Activated CD8-positive, alpha-beta memory T cell treated with anti-CD3 and anti-CD28 coated beads, Interleukin-2, amount 50 U/mL, for 24 hours (primary cell): Measurements from ENCODE around the gene KREMEN2.

Source experiments
- DNase-seq: peaks from one replicate; pipeline ENCODE4 v3.0.0-alpha.2; 2020; ENCODE audit errors: extremely low read depth

Gene KREMEN2

DNA sequence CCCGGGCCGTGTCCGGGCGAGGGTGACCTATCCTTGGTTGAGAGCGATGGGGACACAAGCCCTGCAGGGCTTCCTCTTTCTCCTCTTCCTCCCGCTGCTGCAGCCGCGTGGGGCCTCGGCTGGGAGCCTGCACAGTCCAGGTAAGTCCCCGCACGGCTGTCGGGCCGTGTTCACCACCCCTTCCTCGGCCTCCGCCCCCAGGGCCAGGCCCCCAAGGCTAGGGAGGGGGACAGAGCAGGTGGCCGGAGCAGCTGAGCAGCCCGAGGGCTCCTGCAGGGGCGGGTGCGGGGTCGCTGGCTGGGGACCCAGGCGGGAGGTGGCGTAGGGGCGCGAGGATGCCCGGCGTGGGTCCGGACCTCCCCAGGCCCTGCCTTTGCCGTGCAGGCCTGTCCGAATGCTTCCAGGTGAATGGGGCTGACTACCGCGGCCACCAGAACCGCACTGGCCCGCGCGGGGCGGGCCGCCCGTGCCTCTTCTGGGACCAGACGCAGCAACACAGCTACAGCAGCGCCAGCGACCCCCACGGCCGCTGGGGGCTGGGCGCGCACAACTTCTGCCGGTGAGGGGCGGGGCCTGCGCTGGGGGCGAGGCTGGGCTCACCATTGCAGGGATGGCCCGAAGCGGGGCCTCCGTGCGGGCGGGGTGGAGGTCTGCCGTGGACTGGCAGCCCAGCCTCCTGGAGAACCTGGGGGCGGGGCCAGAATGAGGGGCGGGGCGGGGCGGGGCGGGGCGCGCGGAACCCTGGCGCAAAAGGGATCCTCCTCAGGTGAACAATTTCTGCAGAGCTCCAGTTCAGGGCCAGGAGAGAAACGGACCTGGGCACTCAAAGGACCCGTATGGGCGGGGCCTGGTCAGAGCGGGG lies 631 bp downstream of the KREMEN2 start:
- no peak for DNase-seq

DNA sequence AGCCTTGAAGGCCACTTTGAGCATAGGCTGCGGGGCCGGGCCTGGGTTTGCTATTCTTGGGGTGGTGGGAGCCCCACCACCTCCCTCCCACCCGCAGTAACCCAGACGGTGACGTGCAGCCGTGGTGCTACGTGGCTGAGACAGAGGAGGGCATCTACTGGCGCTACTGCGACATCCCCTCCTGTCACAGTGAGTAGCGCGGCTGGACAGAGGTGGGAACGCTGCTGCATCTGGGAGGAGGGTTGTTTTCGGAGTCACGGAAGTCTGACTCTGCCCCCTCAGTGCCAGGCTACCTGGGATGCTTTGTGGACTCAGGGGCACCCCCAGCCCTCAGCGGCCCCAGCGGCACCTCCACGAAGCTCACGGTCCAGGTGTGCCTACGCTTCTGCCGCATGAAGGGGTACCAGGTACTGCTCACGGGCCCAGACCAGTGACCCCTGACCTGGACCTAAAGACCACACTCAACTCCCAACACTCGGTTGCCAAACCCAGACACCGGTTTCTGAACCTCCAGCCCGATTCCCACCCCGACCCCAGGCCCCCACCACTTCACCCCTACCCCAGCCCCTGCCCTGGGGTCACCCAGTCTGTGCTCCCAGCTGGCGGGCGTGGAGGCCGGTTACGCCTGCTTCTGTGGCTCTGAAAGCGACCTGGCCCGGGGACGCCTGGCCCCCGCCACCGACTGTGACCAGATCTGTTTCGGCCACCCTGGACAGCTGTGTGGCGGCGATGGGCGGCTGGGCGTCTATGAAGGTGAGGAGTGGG lies 2.1 kb downstream of the KREMEN2 start:
- no peak for DNase-seq

DNA sequence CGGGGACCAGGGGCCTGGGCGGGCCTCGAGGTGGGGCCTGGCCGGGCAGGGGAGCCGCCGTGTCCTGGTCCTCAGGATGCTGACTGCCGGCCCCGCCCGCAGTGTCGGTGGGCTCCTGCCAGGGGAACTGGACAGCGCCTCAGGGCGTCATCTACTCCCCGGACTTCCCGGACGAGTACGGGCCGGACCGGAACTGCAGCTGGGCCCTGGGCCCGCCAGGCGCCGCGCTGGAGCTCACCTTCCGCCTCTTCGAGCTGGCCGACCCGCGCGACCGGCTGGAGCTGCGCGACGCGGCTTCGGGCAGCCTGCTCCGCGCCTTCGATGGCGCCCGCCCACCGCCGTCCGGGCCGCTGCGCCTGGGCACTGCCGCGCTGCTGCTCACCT lies 2.7 kb downstream of the KREMEN2 start:
- DNase-seq = no peak

DNA sequence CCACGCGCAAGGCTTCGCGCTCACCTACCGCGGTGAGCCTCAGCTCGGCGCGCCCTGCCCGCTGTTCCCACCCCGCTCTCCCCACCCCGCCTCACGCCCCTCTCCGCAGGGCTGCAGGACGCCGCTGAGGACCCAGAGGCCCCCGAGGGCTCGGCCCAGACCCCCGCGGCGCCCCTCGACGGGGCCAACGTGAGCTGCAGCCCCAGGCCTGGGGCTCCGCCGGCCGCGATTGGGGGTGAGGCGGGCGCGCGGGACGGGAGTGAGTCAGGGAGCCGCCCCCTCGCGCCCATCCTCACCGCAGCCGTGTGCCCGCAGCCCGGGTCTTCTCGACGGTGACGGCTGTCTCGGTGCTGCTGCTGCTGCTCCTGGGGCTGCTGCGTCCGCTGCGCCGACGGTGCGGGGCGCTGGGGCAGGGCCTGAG lies 3.1 kb downstream of the KREMEN2 start:
- DNase-seq = no peak

DNA sequence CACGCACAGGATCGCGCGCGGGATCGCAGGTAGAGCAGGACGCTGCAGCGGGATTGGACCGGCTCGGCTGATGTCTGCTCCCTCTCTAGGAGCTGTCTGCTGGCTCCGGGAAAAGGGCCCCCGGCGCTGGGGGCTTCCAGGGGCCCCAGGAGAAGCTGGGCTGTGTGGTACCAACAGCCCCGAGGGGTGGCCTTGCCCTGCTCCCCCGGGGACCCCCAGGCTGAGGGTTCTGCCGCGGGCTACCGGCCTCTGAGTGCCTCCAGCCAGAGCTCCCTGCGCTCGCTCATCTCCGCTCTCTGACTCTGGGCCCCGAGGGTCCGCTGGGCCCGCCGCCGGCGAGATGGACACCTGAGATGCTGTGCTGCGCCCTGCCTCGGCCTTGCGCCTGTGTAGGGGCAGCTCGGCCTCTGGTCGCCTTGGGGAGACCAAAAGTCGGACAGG lies 3.7 kb downstream of the KREMEN2 start:
- DNase-seq = no peak

DNA sequence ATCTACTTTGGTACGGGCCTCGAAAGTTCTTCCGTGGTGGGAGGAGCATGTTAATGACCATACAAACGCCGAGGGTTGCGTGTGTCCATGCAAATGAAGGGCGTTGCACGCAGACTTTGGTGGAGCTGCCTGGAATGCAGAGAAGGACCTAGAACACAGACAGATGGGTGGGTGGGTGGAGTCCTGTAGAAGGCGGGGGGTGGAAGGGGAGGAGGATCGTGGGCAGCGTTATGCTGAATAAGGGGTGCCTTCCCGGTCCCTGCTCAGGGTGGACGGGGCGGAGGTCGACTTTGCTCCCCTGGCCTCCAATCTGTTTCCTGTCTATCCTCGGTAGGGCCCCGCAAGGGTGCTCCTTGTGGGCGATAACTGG lies 4.3 kb downstream of the KREMEN2 start:
- DNase-seq = no peak

DNA sequence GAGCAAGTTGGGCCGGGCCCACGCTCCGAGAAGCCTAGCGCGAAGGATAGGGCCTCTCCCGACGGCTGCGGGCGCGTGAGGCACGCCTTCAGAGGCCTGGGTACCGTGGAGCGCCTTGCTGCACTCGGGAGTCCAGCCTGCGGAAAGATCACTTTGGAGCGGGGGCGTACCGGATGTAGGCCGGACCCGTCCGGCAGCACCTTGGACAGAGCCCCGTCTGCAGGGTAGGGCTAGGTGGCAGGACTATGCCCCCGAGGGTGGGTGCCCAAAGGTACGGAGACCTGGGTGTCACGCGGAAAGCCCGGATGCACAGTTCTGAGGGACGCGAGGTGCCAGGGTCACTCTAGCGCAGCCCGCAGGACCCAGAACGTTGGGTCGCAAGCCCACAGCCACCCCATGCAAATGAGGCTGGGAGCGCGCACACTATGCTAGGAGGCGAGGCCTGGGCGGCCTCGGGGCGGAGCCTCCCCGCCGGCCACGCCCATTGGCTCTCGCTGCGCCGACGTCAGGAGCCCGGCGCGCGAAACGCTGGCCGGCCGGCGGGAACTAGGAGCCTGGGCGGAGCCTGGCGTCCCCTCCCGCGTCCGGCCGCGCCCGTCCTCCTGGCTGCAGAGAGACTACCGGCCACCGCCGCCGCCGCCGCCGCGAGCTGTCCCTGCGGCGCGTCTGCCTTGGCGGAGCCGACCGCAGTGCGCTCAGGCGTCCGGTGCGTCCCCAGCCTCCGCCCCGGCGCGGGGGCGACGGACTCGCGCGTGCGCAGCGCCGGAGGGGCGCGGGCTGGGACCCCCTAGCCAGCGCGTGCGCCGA lies 4.9 kb downstream of the KREMEN2 start, which contains the start of gene PAQR4:
Gene PAQR4 (plus strand): TSS at position 611 of the 807 bp plus-strand sequence. CDS start 327 bp downstream, outside the sequence.
- DNase-seq = peak; percentile 46

DNA sequence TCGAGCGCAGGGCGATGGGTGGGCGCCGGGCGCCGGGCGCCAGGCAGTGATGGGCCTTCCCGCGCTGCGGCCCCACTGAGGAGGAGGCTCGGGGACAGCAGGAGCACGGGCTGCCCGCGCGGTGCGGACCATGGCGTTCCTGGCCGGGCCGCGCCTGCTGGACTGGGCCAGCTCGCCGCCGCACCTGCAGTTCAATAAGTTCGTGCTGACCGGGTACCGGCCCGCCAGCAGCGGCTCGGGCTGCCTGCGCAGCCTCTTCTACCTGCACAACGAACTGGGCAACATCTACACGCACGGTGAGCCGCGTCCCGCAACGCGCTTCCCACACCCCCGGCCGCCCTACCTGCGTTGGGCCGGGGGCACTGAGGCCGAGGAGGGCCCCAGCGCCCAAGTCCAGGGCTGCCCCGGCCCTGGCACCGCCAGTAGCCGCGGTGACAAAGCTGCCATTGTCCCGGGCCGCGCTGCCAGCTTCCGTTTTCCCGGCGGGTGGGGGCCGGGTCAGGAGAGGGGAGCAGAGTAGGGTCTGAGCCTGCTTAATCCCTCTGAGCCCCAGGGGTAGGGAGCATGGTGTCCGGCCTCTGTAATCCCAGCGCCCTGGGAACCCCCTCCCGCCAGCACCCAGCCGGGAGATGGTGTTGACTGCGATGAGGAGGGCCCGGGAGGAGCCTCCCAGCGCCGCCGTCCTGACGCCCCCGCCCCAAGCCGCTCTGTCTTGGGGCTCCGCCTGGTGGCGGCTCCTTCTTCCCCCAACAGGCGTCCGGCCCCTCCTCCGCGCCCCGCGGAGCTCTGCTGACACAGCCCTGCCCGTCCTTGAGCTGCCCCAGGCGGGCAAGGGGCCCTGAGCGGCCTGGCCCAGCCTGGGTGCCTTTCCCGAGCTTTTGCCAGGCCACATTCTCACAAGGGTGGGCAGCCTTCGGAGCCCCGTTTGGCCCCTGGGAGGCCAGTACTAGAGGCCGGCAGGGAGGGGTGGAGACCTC lies 5.8 kb downstream of the KREMEN2 start:
- DNase-seq = peak; percentile 46

DNA sequence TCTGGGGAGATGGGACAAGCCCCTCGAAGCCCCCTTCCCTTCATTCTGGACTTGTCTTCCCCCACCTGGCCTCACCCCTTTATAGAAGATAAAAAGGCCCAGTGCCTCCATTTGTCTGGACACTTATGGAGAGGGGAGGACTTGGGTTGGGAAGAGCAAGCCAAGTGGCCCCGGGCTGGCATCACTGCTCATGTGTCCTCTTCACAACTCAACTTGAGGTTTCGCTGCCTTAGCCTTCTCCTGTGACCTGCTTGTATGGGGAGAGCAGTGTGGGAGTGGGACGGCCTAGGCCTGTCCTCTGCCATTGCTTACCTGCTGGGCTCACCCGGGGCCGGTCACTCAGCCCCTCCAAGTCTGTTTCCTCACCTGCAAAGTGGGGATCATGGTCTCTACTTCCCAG lies 6.5 kb downstream of the KREMEN2 start:
- no peak for DNase-seq

DNA sequence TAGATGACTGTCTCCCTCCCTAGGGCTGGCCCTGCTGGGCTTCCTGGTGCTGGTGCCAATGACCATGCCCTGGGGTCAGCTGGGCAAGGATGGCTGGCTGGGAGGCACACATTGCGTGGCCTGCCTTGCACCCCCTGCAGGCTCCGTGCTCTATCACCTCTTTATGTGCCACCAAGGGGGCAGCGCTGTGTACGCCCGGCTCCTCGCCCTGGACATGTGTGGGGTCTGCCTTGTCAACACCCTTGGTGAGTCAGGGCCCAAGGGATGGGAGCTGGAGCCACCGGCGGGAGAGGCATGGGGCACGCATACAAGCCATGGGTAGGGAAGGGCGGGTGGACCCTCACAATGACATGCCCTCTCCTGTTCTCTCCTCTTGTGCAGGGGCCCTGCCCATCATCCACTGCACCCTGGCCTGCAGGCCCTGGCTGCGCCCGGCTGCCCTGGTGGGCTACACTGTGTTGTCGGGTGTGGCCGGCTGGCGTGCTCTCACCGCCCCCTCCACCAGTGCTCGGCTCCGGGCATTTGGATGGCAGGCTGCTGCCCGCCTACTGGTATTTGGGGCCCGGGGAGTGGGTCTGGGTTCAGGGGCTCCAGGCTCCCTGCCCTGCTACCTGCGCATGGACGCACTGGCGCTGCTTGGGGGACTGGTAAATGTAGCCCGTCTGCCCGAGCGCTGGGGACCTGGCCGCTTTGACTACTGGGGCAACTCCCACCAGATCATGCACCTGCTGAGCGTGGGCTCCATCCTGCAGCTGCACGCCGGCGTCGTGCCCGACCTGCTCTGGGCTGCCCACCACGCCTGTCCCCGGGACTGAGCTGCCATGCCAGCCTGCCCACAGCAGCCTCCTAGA lies 7.3 kb downstream of the KREMEN2 start:
- DNase-seq = no peak

DNA sequence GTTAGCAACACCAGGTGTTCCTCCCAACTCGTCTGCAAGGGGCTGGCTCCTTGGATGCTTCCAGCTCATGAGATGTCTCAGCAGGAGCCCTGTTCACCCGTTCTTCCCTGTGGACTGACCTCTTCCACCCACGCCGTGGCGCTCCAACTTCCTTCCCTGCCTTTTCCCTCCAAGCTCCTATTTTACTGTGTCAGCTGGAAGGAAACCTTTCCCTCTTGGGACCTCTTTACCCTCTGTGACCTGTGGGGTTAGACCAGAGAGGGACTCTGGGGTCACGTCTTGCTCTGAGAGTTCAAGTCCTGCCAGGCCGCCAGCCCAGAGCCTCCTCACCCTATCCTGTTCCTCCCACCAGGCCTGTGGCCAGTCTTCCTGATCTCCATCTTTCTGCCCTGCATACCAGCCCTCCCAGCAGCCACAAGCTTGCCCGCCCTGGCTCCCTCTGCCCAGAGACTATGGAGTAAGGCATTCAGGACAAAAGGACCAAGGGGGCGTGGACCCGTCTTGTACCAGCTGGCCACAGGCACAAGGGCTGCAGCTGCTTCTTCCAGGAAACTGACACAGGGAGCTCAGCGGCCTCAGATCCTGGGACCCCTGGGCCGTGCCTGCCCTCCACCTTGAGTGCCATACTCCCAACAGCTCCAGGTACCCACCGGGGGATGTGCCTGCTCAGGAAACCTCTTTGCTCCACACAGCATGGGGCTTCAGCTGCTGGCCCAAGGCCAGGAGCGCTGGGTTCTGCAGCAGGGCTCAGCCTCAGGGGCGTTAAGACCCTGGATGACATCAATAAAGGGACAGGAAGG lies 8.1 kb downstream of the KREMEN2 start:
- no peak for DNase-seq

DNA sequence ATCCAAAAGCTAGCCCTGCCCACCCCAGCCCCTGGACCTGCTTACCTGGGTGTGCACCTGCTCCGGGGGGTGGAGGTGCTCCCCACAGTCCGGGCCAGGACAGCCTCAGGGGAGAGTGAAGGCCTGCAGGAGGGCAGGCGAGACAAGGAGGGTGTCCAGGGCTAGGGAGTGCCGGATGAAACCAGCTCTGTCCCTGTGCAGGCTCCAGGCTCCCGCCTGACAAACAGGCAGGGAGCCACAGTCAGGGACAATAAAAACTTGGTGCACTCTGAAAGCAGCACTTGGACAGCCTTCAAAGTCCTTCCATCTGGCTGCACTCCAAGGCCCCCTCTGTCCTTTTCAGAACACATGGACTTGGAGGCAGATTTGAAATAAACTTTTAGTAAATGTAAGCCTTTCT lies 9.0 kb downstream of the KREMEN2 start:
- DNase-seq = no peak

DNA sequence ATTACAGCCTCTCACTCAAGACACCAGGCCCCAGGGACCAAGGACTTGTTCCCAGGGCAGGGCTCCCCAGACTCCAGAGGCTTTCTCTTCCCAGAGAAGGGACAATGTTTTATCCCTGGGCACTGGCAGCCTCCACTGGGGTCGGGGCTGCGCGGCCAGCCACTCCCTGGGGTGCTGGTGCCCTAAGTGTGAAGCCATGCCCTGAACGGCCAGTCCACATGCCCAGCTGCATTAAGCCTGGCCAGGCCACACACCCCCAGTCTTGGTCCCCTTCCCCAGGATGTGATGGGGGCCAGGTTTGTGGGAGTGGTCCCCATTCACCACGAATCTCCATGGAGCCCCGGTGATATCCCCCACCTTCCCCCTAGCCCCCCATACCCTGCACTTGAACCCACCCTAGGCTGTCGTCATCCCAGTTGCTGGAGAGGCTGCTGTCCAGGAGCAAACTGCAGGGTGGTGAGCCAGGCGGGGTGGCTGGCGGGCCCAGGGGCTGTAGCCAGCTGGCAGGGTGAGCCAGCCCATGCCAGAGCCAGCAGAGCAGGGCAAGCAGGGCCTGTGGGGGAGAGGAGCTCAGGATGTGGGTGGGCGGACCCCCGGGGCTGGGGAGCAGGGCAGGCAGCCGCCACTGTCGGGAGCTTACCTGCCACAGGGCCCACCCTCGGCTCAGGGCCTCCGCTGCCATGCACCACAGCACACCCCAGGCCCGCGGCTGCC lies 9.7 kb downstream of the KREMEN2 start:
- no peak for DNase-seq

DNA sequence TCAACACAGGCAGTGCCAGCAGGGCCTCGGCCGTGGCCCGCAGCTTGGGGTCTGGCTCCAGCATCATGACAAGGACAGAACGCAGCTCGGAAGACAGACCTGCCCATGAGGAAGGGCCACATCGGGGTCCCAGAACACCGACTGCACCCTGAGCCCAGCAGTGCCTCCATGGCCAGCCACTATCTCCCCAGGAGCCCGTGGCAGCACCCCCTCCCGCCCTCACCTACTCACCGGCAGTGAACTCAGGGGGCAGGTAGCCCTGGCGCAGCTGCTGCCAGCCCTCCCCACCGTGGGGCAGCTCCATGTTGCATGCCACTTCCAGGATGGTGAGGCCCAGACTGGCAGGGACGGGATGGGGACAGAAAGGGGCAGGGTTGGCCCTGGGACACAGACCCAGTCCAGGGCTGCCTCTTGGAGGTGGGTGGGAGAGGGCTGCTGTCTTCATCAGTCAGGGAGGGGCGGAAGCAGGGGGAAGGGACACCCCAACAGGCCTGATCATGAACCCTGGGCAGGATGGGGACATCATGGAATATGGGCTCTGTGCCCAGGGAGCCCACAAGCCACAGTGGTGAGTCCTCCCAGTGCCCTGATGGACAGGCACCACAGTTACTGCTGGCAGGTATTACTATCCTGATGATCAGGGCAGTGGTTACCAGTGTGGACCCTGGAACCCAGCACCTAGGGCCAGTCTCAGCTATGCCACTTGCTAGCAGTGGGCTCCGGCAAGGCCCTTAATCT lies 10.4 kb downstream of the KREMEN2 start:
- DNase-seq = no peak

DNA sequence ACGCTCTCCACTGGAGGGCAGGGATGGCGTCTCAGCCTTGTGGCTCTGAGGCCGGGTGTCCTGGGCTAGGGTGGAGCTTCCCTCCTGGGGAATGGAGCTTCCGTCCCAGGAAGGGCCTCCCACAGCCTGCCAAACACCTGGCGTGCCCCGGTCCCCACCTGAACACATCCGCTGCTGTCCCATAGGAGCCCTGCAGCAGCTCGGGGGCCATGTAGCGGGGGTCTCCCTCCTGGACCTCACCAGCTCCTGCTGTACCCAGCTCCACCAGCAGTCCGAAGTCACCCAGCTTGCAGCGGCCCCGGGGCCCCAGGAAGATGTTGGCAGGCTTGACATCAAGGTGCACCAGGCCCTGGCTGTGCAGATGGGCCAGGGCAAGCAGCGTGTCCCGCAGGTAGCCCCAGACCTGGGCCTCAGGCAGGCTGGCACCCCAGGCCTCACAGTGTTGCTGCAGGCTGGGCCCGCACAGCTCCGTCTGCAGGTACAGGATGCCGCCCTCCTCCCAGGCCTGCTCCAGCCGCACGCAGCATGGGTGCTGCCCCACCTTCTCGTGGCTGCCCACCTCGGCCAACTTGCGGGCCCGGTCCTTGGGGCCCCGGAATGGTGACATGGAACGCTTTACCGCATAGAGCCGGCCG lies 11.2 kb downstream of the KREMEN2 start:
- DNase-seq = no peak

DNA sequence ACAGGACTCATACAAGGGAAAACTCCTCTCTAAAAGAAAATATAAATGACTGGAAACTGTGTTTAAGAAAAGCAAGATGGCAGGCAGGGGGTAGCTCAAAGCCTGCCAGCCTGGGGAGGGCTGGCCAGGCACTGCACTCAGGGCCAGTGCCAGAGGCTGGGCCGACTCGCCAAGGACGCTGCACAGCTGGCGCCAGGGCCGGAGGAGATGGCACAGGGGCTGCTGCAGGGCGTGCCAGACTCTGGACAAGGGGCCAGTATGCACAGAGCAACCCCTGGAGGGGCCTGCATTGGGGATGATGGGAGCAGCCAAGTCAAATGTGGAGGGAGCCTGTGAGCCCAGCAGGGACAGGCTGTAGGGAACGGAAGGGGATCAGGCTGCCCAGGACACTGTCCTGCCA lies 12.1 kb downstream of the KREMEN2 start:
- no peak for DNase-seq

DNA sequence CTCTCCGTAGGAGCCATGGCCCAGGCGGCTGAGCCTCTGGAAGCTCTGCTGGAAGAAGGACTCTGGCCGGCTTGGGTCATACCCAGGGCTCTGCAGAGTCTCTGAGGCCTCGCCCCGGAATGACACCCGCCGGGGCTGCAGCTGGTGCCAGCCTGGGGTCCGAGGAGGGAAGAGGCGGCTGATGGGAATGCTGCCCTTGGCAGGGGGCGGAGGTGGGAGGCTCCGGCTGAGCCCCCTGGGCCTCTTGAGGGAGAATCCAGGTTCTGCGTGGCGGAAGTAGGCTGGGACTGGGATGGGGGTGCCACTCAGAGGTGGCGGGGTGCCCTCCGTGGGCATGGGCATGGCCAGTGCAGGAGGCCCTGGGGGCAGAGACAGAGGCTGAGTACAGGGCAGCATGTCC lies 12.6 kb downstream of the KREMEN2 start:
- no peak for DNase-seq
